ENCODE measurements around the gene NOXA1.
"Not testable (repeated sequence)": the region's sequence is repeated elsewhere in the genome, so short reads cannot be mapped to it uniquely, and the experiment has no call there.

NOXA1 gene

DNA sequence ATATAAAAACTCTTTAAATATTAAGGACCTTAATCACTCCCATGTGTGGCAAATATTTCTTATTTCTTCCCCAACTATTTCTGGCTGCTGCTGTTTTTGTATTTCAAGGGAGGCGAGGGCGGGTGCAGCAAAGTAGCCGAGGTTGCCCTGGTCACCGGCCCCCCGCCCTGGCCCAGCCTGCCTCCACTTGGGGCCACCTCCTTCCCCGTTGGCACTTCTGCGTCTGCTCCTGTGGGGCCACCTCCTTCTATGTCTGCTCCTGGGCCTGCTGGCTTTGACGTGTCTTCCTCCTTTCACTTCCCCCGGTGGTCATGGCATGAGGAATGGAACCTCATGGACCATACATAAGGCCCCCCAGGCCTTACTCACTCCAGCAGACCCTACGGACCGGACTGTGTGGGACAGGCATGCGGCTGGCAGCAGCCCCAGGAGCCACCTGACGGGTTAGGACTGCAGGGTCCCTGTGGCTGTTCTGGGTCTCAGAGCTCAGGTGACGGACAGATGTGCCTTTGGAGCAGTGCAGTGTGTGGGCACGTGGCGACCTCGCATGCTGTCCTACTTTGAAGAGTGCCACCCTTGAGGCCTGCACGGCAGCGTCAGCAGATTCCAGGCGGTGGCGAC, 23.8 kb downstream of the NOXA1 start:
- DNase-seq (ENCODE audit: insufficient read length, low spot score) (no peak), FAIRE-seq (no peak)
- TF ChIP-seq PAX5 (IDR thresholded peaks at IDR 0.05; ENCODE audit: insufficient read depth, low read length, severe bottlenecking) (no peak), POU2F2 (IDR thresholded peaks at IDR 0.05; ENCODE audit: low read depth, low read length) (no peak), POLR2AphosphoS5 (IDR thresholded peaks at IDR 0.05; ENCODE audit: low read depth, low read length) (no peak), TAF1 (IDR thresholded peaks at IDR 0.05; ENCODE audit: low read depth, low read length) (no peak)

DNA sequence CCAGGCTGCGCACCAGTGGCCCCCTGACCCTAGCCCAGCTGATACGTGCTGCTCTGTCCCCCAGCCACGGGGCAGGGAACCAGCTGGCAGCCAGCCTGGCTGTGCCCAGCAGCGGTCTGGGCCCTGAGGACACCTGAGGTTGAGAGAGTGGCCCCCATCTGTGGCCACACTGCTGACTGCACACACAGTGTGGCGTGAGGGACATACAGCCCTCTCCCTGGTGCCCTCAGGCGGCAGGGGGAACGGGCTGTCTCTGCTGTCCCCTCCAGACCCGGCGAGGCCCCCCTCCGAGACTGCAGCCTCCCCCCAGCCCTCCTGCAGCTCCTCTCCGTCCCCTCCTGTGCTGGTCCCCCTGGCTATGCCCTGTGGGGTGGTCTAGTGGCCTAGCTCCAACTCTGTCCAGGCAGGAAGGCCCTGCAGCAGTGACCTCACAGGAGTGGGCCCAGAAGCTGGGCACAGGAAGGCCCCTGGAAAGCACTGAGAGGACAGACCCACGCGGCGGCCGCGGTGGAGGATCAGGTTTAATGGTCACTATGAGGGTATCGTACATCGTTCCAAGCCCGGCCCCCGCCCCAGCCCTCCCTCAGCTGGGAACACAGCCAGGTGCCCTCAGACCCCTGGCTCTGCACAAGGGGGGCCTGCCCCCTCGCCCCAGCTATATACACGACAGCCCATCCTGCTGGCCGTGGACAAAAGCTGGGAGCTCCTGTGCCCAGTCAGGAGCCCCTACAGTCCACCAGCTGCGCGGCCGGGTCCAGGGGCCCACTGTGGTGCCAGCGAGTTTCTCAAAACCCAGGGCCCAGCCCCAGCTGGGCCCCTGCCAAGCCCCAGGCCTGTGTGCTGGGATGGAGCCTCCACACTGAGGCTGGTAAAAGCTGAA, 24.8 kb downstream of the NOXA1 start:
- DNase-seq (ENCODE audit: insufficient read length, low spot score): no peak
- FAIRE-seq: no peak
- no peak for TF ChIP-seq POU2F2 (IDR thresholded peaks at IDR 0.05; ENCODE audit: low read depth, low read length)
- TF ChIP-seq TAF1 (IDR thresholded peaks at IDR 0.05; ENCODE audit: low read depth, low read length): no peak
- TF ChIP-seq POLR2AphosphoS5 (IDR thresholded peaks at IDR 0.05; ENCODE audit: low read depth, low read length): no peak
- TF ChIP-seq SPI1 (IDR thresholded peaks at IDR 0.05; ENCODE audit: low read depth, low read length): no peak
- no peak for TF ChIP-seq PAX5 (IDR thresholded peaks at IDR 0.05; ENCODE audit: insufficient read depth, low read length, severe bottlenecking)
- no peak for TF ChIP-seq POLR2A (IDR thresholded peaks at IDR 0.05; ENCODE audit: low read depth, low read length)

DNA sequence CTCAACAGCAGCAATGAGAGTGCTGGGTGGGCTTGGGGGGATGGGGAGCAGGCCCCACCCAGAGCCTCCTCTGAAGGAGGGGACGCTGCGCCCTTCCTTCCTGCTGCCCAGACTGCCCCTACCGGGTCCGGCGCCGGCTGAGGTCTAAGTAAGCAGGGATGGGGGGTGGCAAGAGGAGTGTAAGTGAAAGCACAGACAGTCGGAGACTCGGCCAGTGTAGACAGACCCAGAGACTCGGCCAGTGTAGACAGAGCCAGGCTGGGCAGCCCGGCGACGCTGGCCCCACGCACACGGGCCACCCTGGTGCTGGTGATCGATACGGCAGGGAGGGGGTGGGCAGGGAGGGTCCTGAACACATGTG, 25.4 kb downstream of the NOXA1 start:
- no peak for DNase-seq (ENCODE audit: insufficient read length, low spot score)
- TF ChIP-seq SPI1 (IDR thresholded peaks at IDR 0.05; ENCODE audit: low read depth, low read length): no peak
- no peak for TF ChIP-seq POLR2A (IDR thresholded peaks at IDR 0.05; ENCODE audit: low read depth, low read length)
- no peak for TF ChIP-seq TAF1 (IDR thresholded peaks at IDR 0.05; ENCODE audit: low read depth, low read length)
- no peak for TF ChIP-seq POLR2AphosphoS5 (IDR thresholded peaks at IDR 0.05; ENCODE audit: low read depth, low read length)
- TF ChIP-seq PAX5 (IDR thresholded peaks at IDR 0.05; ENCODE audit: insufficient read depth, low read length, severe bottlenecking): no peak
- no peak for TF ChIP-seq POU2F2 (IDR thresholded peaks at IDR 0.05; ENCODE audit: low read depth, low read length)
- no peak for FAIRE-seq

- TF ChIP-seq POLR2A (IDR thresholded peaks at IDR 0.05; ENCODE audit: low read depth, low read length): no peak
- DNase-seq (ENCODE audit: insufficient read length, low spot score) (no peak), FAIRE-seq (no peak)
Observed at GRCh38 chr9:137449081-137449844, 26.1 kb downstream of the NOXA1 start.

GRCh38 chr9:137449931-137450538, 26.8 kb downstream of the NOXA1 start:
- TF ChIP-seq TAF1 (IDR thresholded peaks at IDR 0.05; ENCODE audit: low read depth, low read length) (no peak), PAX5 (IDR thresholded peaks at IDR 0.05; ENCODE audit: insufficient read depth, low read length, severe bottlenecking) (no peak), POU2F2 (IDR thresholded peaks at IDR 0.05; ENCODE audit: low read depth, low read length) (no peak), POLR2A (IDR thresholded peaks at IDR 0.05; ENCODE audit: low read depth, low read length) (no peak), POLR2AphosphoS5 (IDR thresholded peaks at IDR 0.05; ENCODE audit: low read depth, low read length) (no peak), SPI1 (IDR thresholded peaks at IDR 0.05; ENCODE audit: low read depth, low read length) (no peak)
- no peak for FAIRE-seq
- no peak for DNase-seq (ENCODE audit: insufficient read length, low spot score)

DNA sequence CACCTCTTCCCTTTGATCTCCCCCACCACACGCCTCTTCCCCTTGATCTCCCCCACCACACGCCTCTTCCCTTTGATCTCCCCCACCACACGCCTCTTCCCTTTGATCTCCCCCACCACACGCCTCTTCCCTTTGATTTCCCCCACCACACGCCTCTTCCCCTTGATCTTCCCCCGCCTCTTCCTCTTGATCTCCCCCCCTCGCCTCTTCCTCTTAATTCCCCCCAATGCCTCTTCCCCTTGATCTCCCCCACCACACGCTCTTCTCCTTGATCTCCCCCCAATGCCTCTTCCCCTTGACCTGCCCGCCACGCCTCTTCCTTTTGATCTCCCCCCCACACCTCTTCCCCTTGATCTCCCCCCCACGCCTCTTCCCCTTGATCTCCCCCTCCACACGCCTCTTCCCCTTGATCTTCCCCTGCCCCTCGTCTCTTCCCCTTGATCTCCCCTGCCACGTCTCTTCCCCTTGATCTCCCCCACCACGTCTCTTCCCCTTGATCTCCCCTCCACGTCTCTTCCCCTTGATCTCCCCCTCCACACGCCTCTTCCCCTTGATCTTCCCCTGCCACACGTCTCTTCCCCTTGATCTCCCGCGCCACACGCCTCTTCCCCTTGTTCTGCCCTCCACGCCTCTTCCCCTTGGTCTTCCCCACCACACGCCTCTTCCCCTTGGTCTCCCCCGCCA, 27.5 kb downstream of the NOXA1 start:
- FAIRE-seq; DNase-seq (ENCODE audit: insufficient read length, low spot score): not testable (repeated sequence)

DNA sequence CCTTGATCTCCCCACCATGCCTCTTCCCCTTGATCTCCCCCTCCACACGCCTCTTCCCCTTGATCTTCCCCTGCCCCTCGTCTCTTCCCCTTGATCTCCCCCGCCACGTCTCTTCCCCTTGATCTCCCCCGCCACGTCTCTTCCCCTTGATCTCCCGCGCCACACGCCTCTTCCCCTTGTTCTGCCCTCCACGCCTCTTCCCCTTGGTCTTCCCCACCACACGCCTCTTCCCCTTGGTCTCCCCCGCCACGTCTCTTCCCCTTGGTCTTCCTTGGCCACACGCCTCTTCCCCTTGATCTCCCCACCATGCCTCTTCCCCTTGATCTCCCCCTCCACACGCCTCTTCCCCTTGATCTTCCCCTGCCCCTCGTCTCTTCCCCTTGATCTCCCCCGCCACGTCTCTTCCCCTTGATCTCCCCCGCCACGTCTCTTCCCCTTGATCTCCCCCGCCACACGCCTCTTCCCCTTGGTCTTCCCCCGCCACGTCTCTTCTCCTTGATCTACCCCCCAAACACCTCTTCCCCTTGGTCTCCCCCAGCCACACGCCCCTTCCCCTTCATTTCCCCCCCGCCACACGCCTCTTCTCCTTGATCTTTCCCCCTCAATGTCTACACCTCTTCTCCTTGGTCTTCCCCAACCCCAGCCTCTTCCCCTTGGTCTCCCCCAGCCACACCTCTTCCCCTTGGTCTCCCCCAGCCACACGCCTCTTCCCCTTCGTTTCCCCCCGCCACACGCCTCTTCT, 28.2 kb downstream of the NOXA1 start:
- not testable (repeated sequence) for FAIRE-seq; DNase-seq (ENCODE audit: insufficient read length, low spot score)

GRCh38 chr9:137452006-137452760, 29.0 kb downstream of the NOXA1 start:
- TF ChIP-seq SPI1 (IDR thresholded peaks at IDR 0.05; ENCODE audit: low read depth, low read length) (no peak), POU2F2 (IDR thresholded peaks at IDR 0.05; ENCODE audit: low read depth, low read length) (no peak)
- DNase-seq (ENCODE audit: insufficient read length, low spot score): no peak
- FAIRE-seq: no peak

All from GM12891 (cell line).